ENCODE data around the gene LDB2.
"Not testable (repeated sequence)": the region's sequence is repeated elsewhere in the genome, so short reads cannot be mapped to it uniquely, and the experiment has no call there.

Gene LDB2

DNA sequence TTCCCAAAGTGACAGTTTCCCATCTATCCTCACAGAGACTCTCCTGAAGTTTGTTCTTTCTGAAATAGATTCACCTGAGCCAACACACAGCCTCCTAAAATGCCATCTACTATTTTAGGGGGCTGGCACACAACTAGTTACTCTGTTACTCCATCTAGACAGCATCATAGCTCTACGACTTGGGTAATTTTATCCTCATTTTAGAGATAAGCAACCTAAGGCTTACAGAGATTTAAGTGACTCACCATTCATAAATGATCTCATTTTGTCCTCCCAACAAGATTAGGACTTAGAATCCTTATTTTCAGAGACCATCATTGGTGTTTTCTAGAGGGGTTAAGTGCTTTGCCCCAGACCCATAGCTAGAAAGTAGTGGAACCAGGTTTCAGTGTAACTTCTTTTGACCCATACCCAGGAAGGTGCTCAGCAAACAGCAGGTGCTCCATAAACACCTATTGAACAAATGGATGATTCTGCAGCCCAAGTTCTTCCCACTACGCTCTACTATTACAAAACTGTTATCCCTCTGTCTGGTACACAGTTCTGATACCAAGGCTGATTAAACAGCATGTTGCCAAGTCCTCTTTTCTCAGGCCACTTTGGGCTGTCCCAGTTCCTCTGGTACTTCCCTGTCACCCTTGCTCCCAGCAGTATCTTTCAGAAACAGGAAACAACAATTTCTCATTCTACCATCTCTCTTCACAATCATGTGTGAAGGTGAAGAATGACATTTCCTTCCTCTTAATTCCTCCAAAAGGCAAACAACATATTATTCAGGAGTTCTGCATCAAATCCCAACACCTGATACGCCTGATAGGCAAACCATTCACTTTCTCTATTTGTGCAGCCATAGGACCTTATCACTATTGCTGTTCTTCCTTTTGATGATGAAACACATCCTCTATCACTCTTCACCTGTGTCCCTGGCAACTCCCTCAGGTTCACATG lies 367.5 kb downstream of the LDB2 start:
- DNase-seq: no peak

DNA sequence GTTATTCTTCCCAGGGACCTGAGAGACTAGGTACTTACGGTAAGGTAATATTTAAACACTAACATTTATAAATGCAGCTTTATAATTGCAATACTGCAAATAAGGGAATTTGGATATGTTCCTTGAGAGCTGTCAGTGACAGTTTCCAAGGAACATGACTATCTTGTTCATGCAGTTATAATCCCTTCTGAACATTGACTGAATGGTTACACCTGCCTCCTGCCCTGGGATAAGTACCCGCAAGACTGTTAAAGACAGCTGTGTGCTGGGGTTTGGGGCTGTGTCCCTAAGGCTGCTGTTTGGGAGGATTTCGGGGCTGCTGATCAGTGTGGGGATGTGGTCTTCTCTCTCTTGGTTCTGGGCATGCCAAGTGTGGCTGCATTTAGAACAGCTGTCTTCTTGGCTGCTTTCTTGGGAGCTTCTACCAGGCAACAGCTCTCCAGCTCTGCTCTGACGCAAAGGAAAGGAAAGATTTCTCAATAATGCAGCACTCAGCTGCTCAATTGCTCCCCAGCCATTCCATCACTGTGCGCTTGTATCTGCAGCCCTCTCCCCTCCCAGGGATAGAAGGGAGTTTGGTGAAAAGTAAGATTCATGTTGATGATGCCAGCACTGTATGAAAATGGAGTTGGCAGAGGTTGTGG lies 373.4 kb downstream of the LDB2 start:
- DNase-seq: no peak

DNA sequence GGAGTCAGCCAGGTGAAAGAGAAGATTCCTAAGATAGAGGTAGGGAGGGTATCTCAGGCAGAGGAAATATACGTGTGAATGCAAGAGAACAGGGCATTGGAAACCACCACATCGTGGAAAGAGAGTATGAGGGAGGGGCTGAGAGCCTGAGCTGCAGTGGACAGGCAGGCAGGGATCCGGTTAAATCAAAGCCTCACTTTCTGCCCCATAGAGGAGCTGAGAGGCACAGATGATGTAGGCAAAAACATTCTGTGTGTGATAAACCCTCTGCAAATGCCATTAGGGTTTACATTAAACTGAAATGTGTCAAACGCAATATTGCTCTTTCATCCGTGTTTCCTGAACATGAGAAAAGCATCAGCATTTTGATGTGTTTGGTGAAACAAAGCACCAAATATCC lies 374.0 kb downstream of the LDB2 start:
- no peak for DNase-seq

DNA sequence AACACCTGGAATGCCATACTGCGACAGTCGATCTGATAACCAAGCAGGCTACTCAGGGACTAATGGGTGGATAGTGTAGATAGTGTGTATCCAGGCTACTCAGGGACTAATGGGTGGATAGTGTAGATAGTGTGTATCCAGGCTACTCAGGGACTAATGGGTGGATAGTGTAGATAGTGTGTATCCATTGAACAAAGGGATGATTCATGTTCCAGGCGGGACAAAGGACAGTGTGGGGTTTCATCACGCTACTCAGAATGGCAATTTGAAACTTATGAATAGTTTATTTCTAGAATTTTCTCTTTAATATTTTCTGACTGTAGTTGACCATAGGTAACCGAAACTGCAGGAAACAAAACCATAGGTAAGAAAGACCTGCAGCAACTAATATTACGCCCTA lies 374.9 kb downstream of the LDB2 start:
- not testable (repeated sequence) for DNase-seq

DNA sequence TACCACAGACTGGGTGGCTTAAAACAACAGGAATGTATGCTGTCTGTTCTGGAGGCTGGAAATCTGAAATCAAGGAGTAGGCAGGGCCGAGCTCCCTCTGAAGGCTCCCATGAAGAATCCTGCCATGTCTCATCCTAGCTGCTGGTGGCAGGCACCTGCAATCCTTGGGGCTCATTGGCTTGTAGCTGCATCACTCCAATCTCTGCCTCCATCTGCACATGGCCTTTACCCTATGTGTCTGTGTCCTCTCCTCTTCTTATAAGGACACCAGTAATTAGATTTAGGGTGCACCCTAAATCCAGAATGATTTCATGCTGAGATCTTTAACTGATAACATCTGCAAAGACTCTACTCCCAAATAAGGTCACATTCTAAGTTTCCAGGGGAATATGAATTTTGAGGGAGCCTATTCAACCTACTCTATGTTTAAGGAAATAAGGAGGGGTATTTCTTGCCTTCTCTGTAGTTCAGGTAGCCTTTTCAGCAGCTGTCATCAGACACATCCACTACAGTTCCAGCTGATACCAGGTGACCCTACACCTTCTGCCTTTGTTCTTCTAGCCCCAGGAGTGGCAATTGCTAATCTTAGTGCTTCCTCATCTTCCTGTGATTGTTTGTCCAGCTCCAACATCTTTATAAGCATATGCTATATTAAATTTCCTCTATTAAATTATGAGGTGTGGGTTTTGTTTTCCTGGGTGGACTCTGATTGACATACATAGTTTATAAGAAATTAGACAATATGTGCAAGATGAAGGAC lies 377.1 kb downstream of the LDB2 start:
- DNase-seq: no peak

DNA sequence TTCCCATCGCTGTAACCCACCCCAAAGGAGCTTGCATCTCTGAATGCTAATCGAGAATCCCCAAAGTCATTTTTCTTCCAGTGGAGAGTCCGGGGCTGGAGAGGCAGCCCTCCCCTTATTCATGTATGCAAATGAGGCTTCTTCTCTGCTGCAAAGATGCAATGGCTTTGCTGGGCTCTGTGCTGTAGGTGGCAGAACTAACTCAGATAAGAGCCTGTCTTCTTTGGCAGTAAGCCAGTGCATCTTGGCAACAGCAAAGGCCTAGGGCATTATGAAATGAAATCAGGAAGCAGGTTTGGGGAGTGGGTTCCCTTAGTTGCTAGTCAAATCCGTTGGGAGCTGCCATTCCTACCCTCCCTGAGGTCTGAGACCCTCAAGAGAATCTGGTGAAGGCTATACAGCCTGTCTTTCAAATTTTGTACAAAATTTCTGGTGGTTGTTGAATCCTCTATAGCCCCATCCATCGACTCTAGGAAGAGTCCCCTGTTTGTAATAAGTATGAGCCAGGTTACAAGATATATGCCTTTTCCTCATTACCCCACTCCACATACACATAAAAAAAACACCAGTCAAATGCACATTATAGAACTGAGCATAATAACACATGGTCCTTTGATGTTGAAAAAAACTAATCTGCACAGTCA lies 381.5 kb downstream of the LDB2 start:
- DNase-seq: no peak

DNA sequence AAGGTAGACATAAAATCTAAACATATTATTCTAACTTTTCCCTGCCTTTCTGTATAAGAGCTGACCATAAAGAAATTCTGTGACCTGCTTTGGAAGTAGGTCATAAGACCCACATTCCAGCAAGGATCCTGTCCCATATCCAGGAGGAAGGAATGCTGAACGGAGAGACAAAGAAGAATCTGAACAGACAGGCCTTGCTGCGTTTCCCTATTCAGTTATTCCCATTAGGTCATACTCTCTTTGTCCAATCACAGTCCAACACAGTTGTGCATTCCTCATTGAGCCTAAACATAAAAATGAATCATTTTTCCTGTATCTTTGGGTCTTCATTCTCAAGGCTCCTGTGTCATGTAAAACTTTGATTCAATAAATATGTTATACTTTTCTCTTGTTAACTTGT lies 384.6 kb downstream of the LDB2 start:
- DNase-seq: no peak

DNA sequence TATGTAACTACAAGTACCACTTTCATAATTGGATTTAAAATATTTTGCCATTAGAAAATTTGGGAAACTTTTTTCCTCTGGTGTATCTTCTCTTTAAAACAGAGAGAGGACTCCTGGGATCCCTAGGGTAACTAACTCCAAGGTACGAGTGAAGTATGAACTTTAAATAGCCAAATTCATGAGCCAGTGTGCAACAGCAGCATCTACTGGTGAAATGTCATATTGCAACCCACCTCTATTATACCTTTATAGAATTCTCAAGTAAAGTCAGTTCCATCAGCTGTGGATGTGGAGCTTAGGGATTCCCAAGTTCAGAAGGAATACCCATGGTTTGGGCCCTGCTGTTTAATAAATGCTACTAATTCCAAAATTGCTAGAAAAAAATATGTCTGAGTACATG lies 389.5 kb downstream of the LDB2 start:
- peak in 1 of 2 experiments; percentile 3 for DNase-seq

DNA sequence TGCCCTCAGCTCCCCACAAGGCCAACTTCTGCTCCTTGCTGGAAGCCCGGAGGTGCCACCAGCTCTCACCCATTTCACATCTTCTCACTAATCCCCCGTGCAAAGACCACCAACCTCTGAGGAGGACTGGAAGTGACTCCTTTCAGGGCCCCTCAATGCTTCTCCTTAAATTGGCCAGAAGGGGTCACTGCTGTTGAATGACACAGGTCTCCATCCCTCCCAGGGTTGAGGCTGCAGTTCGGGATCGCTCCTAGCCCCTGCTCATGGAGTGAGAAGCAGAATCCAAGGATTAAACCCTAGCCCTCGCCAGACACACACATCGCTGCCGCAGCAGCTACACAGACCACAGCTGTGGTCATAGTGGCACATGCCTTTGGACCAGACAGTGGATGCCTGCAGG lies 392.7 kb downstream of the LDB2 start:
- DNase-seq: no peak

DNA sequence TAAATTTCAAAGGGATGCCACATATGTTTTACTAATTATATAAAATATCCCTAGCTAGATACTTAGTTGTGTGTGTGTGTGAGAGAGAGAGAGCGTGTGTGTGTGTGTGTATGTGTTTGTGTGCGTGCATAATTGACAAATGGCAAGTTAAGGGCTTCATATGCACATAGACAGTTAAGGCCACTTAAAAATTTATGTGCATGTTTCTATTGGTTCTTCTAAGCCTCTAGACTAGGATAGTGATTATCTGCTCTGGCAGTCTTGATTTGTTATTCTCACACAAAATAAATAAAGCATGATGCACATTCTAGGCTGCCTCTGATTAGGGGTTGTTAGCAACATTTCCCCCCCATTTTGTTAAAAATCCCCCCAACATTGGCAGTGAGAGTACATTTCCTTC lies 393.2 kb downstream of the LDB2 start:
- no peak for DNase-seq

DNA sequence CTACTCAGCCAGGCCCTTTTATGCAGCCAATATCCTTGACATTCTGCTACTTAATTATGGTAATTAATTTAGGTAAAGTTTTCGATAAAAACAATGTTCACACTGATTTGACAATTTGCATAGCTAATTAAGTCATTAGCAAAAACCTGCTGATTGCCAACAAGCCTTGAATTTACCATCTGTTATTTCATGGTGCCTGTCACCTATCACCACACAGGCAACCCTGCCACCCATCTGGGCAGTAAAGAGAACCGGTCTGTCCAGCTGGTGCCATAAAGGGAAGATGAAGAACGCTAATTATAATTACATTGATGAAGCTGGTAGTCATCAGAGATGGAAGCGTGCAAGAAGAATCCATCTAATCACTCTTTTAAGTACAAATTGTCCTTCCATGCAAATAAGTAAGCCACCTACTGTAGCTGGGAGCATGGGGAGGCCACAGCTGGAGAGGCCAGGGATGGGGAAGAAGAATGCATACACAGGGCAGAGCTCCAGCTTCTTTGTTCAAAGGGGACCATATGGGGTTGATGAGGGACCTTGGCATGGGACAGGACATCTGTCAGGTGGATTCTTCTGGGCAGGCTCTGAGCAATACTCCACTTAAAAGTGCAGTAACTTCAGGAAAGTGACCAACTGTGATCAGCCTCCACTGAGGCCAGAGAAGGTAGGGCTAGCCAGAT lies 394.9 kb downstream of the LDB2 start:
- DNase-seq: no peak

DNA sequence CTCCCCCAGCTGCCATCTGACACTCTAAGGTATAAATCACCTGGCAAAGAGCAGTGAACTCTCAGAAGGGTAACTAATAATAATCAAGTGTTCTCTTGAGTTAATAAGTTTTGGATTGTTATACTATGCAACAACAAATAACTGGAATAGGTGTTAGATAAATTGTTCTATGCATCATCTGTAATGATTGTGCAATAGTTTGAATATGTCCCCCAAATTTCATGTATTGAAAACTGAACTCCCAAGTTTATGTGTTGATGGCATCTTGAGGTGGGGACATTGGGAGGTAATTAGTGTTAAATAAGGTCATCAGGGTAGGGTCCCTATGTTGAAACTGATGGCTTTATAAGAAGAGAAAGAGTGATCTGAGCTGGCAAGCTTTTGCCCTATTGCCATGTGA lies 399.5 kb downstream of the LDB2 start:
- no peak for DNase-seq

DNA sequence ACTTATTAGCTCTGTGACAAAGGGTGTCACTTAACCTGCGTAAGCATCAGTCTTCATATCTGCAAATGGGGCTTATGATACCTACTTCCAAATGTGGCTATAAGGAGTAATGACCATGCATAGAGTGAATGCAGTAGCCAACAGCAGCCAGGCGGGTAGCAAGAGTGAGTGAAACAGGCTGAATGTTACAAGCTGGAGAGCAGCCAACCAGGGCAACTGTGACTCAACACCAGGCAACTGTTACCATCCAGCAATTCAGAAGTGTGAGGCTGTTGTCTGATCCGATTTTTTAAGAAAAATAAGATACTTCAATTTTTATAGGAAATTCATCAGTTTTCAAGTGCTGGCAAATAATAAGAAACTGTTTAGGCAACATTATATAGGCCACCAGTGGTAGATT lies 401.9 kb downstream of the LDB2 start:
- DNase-seq: no peak

DNA sequence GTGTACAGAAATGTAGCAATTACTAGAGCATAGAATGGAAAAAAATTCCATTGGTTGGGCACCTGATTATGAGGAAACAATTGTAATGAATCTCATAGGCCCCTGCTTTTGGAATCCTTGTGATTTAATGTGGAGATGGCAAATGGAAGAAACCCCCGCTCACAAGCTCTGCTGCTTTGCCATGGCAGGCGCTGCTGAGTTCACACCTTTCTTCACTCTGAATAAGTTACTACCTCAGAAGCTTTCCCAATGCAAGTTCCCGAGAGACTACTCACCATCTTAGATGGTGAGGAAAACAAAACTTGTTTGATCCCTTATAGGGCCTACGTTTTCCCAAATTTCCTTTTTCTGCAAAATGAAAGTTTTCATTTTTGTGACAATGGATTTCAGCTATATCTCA lies 405.6 kb downstream of the LDB2 start:
- no peak for DNase-seq

DNA sequence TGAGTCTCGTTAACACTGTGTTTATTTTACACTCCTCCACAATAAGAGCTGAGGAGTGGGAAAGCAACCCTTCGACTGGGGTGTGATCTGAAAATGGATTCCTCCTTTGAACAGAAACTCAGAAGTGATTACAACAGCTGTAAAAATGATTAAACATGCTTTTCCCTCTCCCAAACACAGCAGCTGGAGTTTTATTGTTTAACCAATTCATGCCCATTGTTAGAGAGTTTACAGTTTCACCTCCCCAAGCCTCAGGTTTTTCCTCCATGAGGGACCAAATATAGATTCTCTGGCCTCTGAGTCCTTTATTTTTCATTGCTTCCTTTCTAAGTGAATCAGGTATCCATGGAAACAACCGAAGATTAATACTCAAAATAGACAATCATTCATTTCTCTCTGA lies 409.2 kb downstream of the LDB2 start:
- no peak for DNase-seq

DNA sequence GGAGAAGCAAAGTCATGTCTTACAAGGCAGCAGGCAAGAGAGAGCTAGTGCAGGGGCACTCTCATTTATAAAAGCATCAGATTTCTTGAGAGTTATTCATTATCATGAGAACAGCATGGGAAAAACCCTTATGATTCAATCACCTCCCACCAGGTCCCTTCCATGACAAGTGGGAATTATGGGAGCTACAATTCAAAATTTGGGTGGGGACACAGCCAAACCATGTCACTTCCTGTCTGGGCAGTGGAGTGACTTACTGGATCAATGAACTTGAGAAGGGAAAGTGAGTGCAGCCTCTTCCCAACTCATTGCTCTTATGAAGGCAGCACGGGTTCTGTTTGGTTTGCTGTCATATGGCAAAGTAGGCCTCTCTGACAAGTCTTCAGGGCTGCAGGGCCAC lies 410.4 kb downstream of the LDB2 start:
- DNase-seq: no peak

DNA sequence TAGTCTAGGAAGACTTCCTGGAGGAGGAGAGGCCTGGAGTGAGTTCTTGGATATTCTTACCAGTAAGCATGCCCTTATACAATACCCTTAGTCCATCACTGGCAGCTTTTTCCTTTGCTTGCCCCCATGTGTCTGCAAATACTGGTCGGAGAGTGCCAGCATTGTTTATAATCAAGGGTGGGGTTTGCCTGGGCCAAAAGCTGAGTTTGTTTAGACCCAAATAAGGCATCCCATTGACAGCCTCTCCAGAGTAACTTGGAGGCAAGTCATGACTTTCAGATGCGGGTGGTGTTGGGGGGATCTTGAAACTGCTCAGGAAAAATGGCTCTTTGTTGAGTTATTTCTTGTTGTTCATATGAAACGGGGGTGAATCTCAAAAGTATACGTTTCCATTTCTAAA lies 413.7 kb downstream of the LDB2 start:
- no peak for DNase-seq

DNA sequence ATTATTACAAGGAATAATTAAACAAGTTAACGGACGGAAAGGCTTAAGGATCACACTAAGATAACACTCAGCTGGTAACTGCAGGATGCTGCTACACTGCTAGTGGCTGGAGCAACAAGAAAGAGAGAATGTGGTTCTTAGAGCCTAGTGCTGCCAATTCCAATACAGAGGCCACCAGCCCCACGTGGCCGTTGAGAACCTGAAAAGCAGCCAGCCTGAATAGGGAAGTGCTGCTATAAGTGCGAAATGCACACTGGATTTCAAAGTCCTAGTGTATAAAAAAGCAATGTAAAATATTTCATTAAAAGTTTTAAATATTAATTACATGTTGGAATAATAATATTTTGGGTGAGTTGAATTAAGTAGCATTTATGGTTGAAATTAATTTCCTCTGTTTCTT lies 414.9 kb downstream of the LDB2 start:
- DNase-seq: no peak

DNA sequence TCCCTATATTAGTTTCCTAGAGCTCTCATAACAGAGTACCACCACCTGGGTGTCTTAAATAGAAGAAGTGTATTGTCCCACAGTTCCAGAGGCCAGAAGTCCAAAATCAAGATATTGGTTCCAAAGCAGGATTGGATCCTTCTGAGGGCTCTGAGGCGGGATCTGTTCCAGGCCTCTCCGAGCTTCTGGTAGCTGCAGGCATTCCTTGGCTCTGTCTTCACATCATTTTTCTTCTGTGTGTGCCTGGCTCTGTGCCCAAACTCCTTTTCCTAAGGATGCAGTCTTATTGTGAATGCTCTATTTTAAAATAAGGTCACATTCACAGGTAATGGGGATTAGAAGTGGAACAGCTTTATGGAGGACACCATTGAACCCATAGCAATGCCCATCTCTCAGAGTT lies 418.4 kb downstream of the LDB2 start:
- DNase-seq: no peak

DNA sequence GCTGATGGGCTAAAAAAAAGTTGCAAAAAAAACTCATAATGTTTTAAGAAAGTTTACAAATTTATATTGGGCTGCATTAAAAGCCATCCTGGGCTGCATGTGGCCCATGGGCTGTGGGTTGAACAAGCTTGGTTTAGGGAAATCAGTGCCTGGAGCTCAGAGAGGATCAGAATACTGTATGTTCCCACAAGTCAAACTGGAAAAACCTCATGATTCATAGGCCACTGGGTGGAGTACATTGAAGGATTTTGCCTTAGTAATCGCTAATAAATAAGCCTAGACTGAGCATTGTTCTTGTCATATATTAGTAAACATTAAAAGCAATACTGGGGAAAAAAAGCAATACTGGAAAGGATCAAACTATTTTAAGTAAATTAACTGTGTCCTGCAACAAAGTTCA lies 425.9 kb downstream of the LDB2 start:
- no peak for DNase-seq

DNA sequence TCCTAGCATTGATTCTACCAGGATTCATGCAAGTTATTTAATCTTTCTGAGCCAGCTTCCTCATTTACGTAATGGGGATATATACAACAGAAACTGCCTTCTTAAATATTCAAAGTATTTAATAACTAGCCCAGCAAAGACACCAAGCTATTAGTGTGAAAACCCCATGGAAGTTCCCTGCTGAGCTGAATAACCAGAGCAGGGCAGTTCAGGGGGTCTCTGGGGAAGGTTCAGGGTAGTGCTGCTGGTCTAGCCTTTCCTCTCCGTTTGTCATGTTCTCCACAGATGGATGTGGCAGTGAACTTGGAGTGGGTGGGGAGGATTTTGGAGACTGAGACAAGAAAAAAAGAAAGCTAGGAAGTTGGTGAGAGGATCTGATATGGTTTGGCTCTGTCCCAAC lies 431.4 kb downstream of the LDB2 start:
- DNase-seq: no peak

DNA sequence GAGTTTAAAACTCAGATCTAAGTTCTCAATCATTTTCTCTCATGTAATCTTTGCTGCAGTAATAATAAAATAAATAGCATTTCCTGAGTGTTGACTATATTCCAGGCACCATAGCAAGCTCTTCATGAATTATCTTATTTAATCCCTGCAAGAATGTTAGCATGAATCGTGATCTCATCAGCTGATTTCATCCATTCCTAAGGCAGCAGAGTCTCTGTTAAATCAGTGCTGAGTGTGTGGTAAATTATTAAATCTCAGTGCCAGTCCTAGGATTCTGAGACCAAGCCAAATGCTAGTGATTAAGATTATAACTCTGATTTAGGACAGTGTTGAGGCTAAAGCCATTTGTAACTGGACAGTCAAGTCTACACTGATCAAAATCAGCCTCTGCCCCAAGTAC lies 431.9 kb downstream of the LDB2 start:
- DNase-seq: no peak

DNA sequence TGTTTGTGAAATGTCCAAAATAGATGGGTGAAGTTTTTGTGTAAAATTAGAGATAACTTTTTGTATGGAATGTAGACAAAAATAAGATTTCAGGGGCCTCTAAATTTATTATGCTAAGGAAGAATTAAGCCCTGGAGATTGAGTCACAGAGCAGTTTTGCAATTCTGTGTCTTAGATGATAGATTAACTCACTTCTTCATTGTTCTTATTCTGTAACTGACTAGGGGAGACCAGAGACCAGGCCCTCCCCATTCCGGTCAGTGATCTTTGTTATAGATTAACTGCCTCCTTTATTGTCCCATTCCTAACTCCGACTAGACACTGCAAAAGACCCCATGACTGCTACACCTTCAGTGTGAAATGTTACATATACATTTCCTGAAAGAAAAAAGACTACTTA lies 433.8 kb downstream of the LDB2 start:
- no peak for DNase-seq

All from SW 1271 (cell line).